HK-2 (cell line): ENCODE results near the gene ZER1.
"Not testable (repeated sequence)": the region's sequence is repeated elsewhere in the genome, so short reads cannot be mapped to it uniquely, and the experiment has no call there.

ENCODE experiments used
- DNase-seq: peaks from one replicate; pipeline ENCODE4 v3.0.0-alpha.2; 2018; ENCODE audit not compliant: unreplicated experiment

ZER1 gene

GRCh38 chr9:128715436-128715750 lies 56.3 kb downstream of the ZER1 start:
- DNase-seq = no peak

GRCh38 chr9:128714586-128715435 lies 56.9 kb downstream of the ZER1 start:
- DNase-seq = no peak

- no peak for DNase-seq
Measured at GRCh38 chr9:128713941-128714573, 57.7 kb downstream of the ZER1 start.

- DNase-seq = no peak
Measured at GRCh38 chr9:128713411-128713780, 58.3 kb downstream of the ZER1 start.

GRCh38 chr9:128712451-128713410 lies 59.0 kb downstream of the ZER1 start:
- no peak for DNase-seq

- DNase-seq = no peak
Measured at GRCh38 chr9:128707446-128707845, 64.3 kb downstream of the ZER1 start.

- no peak for DNase-seq
Measured at GRCh38 chr9:128706671-128707381, 64.9 kb downstream of the ZER1 start.

GRCh38 chr9:128706045-128706444 lies 65.7 kb downstream of the ZER1 start:
- DNase-seq = no peak

- no peak for DNase-seq
Measured at GRCh38 chr9:128705051-128705965, 66.4 kb downstream of the ZER1 start.

- DNase-seq = no peak
Measured at GRCh38 chr9:128704356-128704670, 67.4 kb downstream of the ZER1 start.

- no peak for DNase-seq
Measured at GRCh38 chr9:128703616-128704355, 67.9 kb downstream of the ZER1 start.

- DNase-seq = peak; percentile 57
Measured at GRCh38 chr9:128702949-128703615, 68.6 kb downstream of the ZER1 start.

GRCh38 chr9:128702445-128702948 lies 69.2 kb downstream of the ZER1 start, which contains the start of gene PKN3:
TSS of gene PKN3 (plus strand) at chr9:128702503. CDS start at chr9:128702916, 413 bp downstream.
- DNase-seq = peak; percentile 96

GRCh38 chr9:128701227-128701854 lies 70.4 kb downstream of the ZER1 start:
- no peak for DNase-seq

GRCh38 chr9:128699096-128699795 lies 72.5 kb downstream of the ZER1 start:
- DNase-seq = not testable (repeated sequence)

- DNase-seq = no peak
Measured at GRCh38 chr9:128696923-128697707, 74.6 kb downstream of the ZER1 start.

- no peak for DNase-seq
Measured at GRCh38 chr9:128694344-128694743, 77.4 kb downstream of the ZER1 start.
